IMR-90 (cell line): Measurements from ENCODE around the gene MRPL33. TPM values are rescaled to one million over a fixed set of nuclear protein-coding genes. Genes with fewer than 3 reads are reported as not detected.

Source experiments
- ATAC-seq: fragments of 200-7000 bp; cut with Tn5 transposase; 2 replicates; pipeline ENCODE4 v1.9.1; 2020; ENCODE audit warnings: low read depth, mild to moderate bottlenecking, moderate library complexity
- BruUV-seq: library from RNA; stranded (reverse); fragments of 400-500 nt; replicated peaks from 2 replicates; lab custom pipeline; 2021; lab: Mats Ljungman, UMichigan
- CTCF ChIA-PET: fragments of 300-600 bp; formaldehyde crosslinking; extraction: SDS; loops from one replicate; lab custom pipeline; 2021; ENCODE audit warnings: antibody characterized with exemption; lab: Yijun Ruan, JAX
- POLR2A ChIA-PET: fragments of 300-600 bp; sonication (Branson Sonifier 250); formaldehyde crosslinking; loops from one replicate; lab custom pipeline; 2022; ENCODE audit warnings: antibody characterized with exemption; ENCODE audit not compliant: unreplicated experiment; lab: Charles Lee
- DNase-seq: peaks from one replicate; pipeline ENCODE4 v3.0.0; 2013
- H2AFZ ChIP-seq: replicated peaks from 2 replicates; pipeline ENCODE3; 2013; ENCODE audit warnings: low read length, mild to moderate bottlenecking; ENCODE audit not compliant: poor library complexity
- H2AK5ac ChIP-seq: 2 replicates; pipeline ENCODE4 v1.6.1; 2013; ENCODE audit warnings: low read depth, low read length, inconsistent platforms
- H2AK9ac ChIP-seq: replicated peaks from 2 replicates; pipeline ENCODE3; 2013; ENCODE audit warnings: mild to moderate bottlenecking, low read depth, low read length, moderate library complexity; ENCODE audit not compliant: poor library complexity
- H2BK120ac ChIP-seq: 2 replicates; pipeline ENCODE4 v1.6.1; 2013; ENCODE audit warnings: low read depth, low read length, inconsistent platforms
- H2BK15ac ChIP-seq: 3 replicates; pipeline ENCODE4 v1.6.1; 2013; ENCODE audit warnings: low read depth, low read length, inconsistent platforms
- H2BK20ac ChIP-seq: 2 replicates; pipeline ENCODE4 v1.6.1; 2013; ENCODE audit warnings: low read depth, mild to moderate bottlenecking, inconsistent platforms, low read length, moderate library complexity
- H2BK5ac ChIP-seq: 2 replicates; pipeline ENCODE4 v1.6.1; 2013; ENCODE audit warnings: mild to moderate bottlenecking, low read depth, low read length, inconsistent platforms; ENCODE audit not compliant: poor library complexity, severe bottlenecking
- H3K14ac ChIP-seq: replicated peaks from 2 replicates; pipeline ENCODE4 v1.6.1; 2013; ENCODE audit warnings: low read depth, low read length, inconsistent platforms
- H3K18ac ChIP-seq: 2 replicates; pipeline ENCODE4 v1.6.1; 2013; ENCODE audit warnings: low read depth, low read length, control low read depth
- H3K23ac ChIP-seq: 2 replicates; pipeline ENCODE4 v1.6.1; 2013; ENCODE audit warnings: low read depth, low read length, inconsistent platforms
- H3K27ac ChIP-seq: 2 replicates; pipeline ENCODE4 v1.5.1; 2013; ENCODE audit warnings: mild to moderate bottlenecking, control low read depth, low read length; ENCODE audit not compliant: insufficient read depth
- H3K27me3 ChIP-seq: 2 replicates; pipeline ENCODE4 v1.6.1; 2013; ENCODE audit warnings: low read length; ENCODE audit not compliant: control insufficient read depth, insufficient read depth
- H3K36me3 ChIP-seq: 2 replicates; pipeline ENCODE4 v1.6.1; 2013; ENCODE audit warnings: low read length, mixed read lengths; ENCODE audit not compliant: control insufficient read depth, insufficient read depth
- H3K4ac ChIP-seq: 2 replicates; pipeline ENCODE4 v1.6.1; 2013; ENCODE audit warnings: low read depth, low read length, inconsistent platforms
- H3K4me1 ChIP-seq: 2 replicates; pipeline ENCODE4 v1.6.1; 2013; ENCODE audit warnings: low read length, mixed read lengths; ENCODE audit not compliant: control insufficient read depth, insufficient read depth
- H3K4me2 ChIP-seq: 2 replicates; pipeline ENCODE4 v1.6.1; 2013; ENCODE audit warnings: low read depth, mild to moderate bottlenecking, control low read depth, low read length, moderate library complexity
- H3K4me3 ChIP-seq: 2 replicates; pipeline ENCODE4 v1.5.1; 2013; ENCODE audit warnings: low read depth, mild to moderate bottlenecking, control low read depth, low read length, moderate library complexity; ENCODE audit not compliant: insufficient read depth
- H3K56ac ChIP-seq: 2 replicates; pipeline ENCODE4 v1.6.1; 2013; ENCODE audit warnings: low read length, inconsistent platforms; ENCODE audit not compliant: insufficient read depth; ENCODE audit errors: extremely low read depth
- H3K79me1 ChIP-seq, 2 experiments: 2 replicates each; pipeline ENCODE4 v1.6.1; 2013; ENCODE audit warnings: low read length in 2 of 2, inconsistent platforms in 1 of 2, low read depth in 1 of 2
- H3K9ac ChIP-seq: 2 replicates; pipeline ENCODE4 v1.6.1; 2013; ENCODE audit warnings: low read depth, low read length, control low read depth
- H3K9me1 ChIP-seq: 2 replicates; pipeline ENCODE4 v1.6.1; 2013; ENCODE audit warnings: low read length, inconsistent platforms; ENCODE audit not compliant: insufficient read depth
- H3K9me3 ChIP-seq: 2 replicates; pipeline ENCODE4 v1.6.1; 2013; ENCODE audit warnings: low read length; ENCODE audit not compliant: control insufficient read depth, insufficient read depth
- H4K20me1 ChIP-seq: 2 replicates; pipeline ENCODE4 v1.6.1; 2013; ENCODE audit warnings: low read length, inconsistent platforms; ENCODE audit not compliant: insufficient read depth
- H4K5ac ChIP-seq: 2 replicates; pipeline ENCODE4 v1.6.1; 2013; ENCODE audit warnings: mild to moderate bottlenecking, low read depth, low read length, control low read depth
- H4K8ac ChIP-seq, 2 experiments: 2 replicates each; pipeline ENCODE4 v1.6.1; 2013; ENCODE audit warnings: low read depth in 2 of 2, low read length in 2 of 2, control low read depth in 1 of 2, inconsistent platforms in 1 of 2
- H4K91ac ChIP-seq: 2 replicates; pipeline ENCODE4 v1.6.1; 2013; ENCODE audit warnings: low read depth, low read length, inconsistent platforms; ENCODE audit not compliant: insufficient read depth
- BHLHE40 ChIP-seq: fragments of 150-350 bp; IDR thresholded peaks from 2 replicates; pipeline ENCODE4 v1.6.1; 2016; ENCODE audit warnings: mild to moderate bottlenecking, low read depth, low read length
- MAZ ChIP-seq: IDR thresholded peaks from 2 replicates; pipeline ENCODE4 v1.6.1; 2012; ENCODE audit warnings: low read depth, mild to moderate bottlenecking, low read length, improper control_type of control experiment, moderate library complexity, borderline replicate concordance
- RAD21 ChIP-seq: IDR thresholded peaks from 2 replicates; pipeline ENCODE4 v1.6.1; 2012; ENCODE audit warnings: low read length, improper control_type of control experiment
- WGBS, 2 experiments: methylation state at CpG; one replicate each; pipeline versions ENCODE4 v1.1.5 to v1.1.7; 2013; ENCODE audit warnings: missing lambda C conversion rate in 2 of 2; ENCODE audit not compliant: insufficient read length in 1 of 2; ENCODE audit errors: extremely low coverage in 2 of 2; 5-methylcytosine and 5-hydroxymethylcytosine counted together
- dilution Hi-C: fragments of 300-500 bp; cut with HindIII; formaldehyde crosslinking; loops from one replicate; pipeline ENCODE4 v1.14.3; 2018; ENCODE audit warnings: low sequenced_read_pairs; ENCODE audit not compliant: unreplicated experiment
- in situ Hi-C: fragments of 300-500 bp; cut with MboI; formaldehyde crosslinking; loops from 3 replicates; pipeline ENCODE4 v1.14.3; 2019; ENCODE audit warnings: low sequenced_read_pairs, inconsistent platforms, mixed read lengths
- intact Hi-C: fragments of 100-400 bp; cut with micrococcal nuclease; formaldehyde crosslinking; loops from 2 replicates; pipeline ENCODE4 v1.10.0; 2022
- polyA plus RNA-seq, 3 experiments: library from polyadenylated mRNA; depleted of rRNA; stranded (reverse); fragments of >200 nt; gene quantifications; 2 replicates each; pipeline ENCODE4 v1.2.3, GENCODE V29; 2012; ENCODE audit warnings: low replicate concordance in 1 of 3
- total RNA-seq: library from RNA; depleted of rRNA; stranded (reverse); fragments of >200 nt; gene quantifications from 2 replicates; pipeline ENCODE4 v1.2.3, GENCODE V29; 2012; rRNA removed
- TF ChIP-seq, protein P1 (sequence below): fragments of 150-350 bp; IDR thresholded peaks from 2 replicates; pipeline ENCODE4 v1.6.1; 2016; ENCODE audit warnings: low read depth, mild to moderate bottlenecking, low read length, moderate library complexity, borderline replicate concordance

MRPL33 gene
- total and polyA plus RNA-seq, 2 of the 4 experiments (the other 2 are of a cell fraction): 13.3 to 101 TPM

DNA sequence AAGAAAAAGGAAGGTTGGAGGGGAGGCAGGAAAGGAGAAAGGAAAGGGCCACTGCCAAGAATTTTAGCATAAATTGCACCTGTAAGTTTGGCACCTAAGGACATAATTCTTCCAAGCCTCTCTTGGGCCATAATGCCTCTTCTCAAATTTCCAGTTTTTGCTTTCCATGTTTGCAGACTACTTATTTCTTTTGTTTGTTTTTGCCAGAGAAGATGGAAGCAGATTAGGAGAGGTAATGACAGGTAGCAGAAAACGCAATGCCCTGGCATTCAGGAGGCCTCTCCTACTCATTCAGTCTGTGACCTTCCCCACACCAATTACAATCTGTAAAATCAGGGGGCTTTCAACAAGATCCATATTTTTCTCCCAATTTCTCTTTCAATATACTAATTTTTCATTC is 56.8 kb downstream of the MRPL33 start:
- Histone ChIP-seq H2BK5ac (no peak overlapping the region), H2BK20ac (no peak overlapping the region), H4K20me1 (no peaks in the 10 kb centered on the region), H4K91ac (no peak overlapping the region), H2BK15ac (no peak overlapping the region), H3K4me3 (no peak overlapping the region), H3K18ac (no peak overlapping the region), H3K4me1 (no peaks in the 10 kb centered on the region; the same call in 1 of the 2 replicates), H3K9ac (no peak overlapping the region), H3K27ac (no peak overlapping the region), H3K56ac (no peak overlapping the region), H2AFZ (no peak overlapping the region), H2BK120ac (no peak overlapping the region), H2AK5ac (no peak overlapping the region), H3K36me3 (no peaks in the 10 kb centered on the region), H4K5ac (no peak overlapping the region), H3K4ac (no peak overlapping the region), H3K14ac (no peak overlapping the region), H4K8ac (no peak overlapping the region), H3K4me2 (no peak overlapping the region), H3K27me3 (no peaks in the 10 kb centered on the region), H3K9me3 (peaks cover 4% of the 10 kb centered on the region; the same call in 1 of the 2 replicates), H2AK9ac (no peak overlapping the region), H3K23ac (no peak overlapping the region), H3K9me1 (peaks cover 2% of the 10 kb centered on the region; the same call in 1 of the 2 replicates), H3K79me1 (no peaks in the 10 kb centered on the region)
- in situ Hi-C loops: no loop called here
- dilution Hi-C loops: no loop called here
- TF ChIP-seq, protein P1, sequence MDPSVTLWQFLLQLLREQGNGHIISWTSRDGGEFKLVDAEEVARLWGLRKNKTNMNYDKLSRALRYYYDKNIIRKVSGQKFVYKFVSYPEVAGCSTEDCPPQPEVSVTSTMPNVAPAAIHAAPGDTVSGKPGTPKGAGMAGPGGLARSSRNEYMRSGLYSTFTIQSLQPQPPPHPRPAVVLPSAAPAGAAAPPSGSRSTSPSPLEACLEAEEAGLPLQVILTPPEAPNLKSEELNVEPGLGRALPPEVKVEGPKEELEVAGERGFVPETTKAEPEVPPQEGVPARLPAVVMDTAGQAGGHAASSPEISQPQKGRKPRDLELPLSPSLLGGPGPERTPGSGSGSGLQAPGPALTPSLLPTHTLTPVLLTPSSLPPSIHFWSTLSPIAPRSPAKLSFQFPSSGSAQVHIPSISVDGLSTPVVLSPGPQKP: no peak
- no peak for TF ChIP-seq MAZ
- TF ChIP-seq RAD21: no peak
- no peak for TF ChIP-seq BHLHE40
- intact Hi-C loops: no loop called here
- ChIA-PET POLR2A (no interaction called here), CTCF (no interaction called here)
- DNase-seq: no peak
- ATAC-seq: no peak
- no TSS peak for BruUV-seq
- WGBS, 2 experiments: no CpG with 5 or more reads among the region's 1 CpG

Other genes starting within 250 kb of the MRPL33 start
- 32.2 and 56.5 TPM in 2 replicates for gene ZNF512, start 188.7 kb upstream of the MRPL33 start, total RNA-seq
- gene ZNF512, start 188.7 kb upstream of the MRPL33 start, polyA plus RNA-seq (2012; rRNA removed): 17.0 and 25.8 TPM in 2 replicates
- gene CCDC121, start 142.7 kb upstream of the MRPL33 start, total RNA-seq: 2.0 and 2.2 TPM in 2 replicates
- 0.65 and 0.67 TPM in 2 replicates for gene CCDC121, start 142.7 kb upstream of the MRPL33 start, polyA plus RNA-seq (2012; rRNA removed)
- 53.0 and 63.8 TPM in 2 replicates for gene GPN1, start 142.7 kb upstream of the MRPL33 start, total RNA-seq
- gene GPN1, start 142.7 kb upstream of the MRPL33 start, polyA plus RNA-seq (2012; rRNA removed): 34.9 and 37.8 TPM in 2 replicates
- gene SUPT7L, start 108.1 kb upstream of the MRPL33 start, total RNA-seq: 16.7 and 23.1 TPM in 2 replicates
- gene SUPT7L, start 108.1 kb upstream of the MRPL33 start, polyA plus RNA-seq (2012; rRNA removed): 31.3 and 33.4 TPM in 2 replicates
- 11.7 and 17.8 TPM in 2 replicates for gene SLC4A1AP, start 107.8 kb upstream of the MRPL33 start, total RNA-seq
- 13.3 and 13.6 TPM in 2 replicates for gene SLC4A1AP, start 107.8 kb upstream of the MRPL33 start, polyA plus RNA-seq (2012; rRNA removed)
- gene RBKS, start 118.7 kb downstream of the MRPL33 start, total RNA-seq: 0.83 and 1.1 TPM in 2 replicates
- 1.1 and 1.4 TPM in 2 replicates for gene RBKS, start 118.7 kb downstream of the MRPL33 start, polyA plus RNA-seq (2012; rRNA removed)
- 16.7 and 23.1 TPM in 2 replicates for gene BABAM2, start 119.0 kb downstream of the MRPL33 start, total RNA-seq
- gene BABAM2, start 119.0 kb downstream of the MRPL33 start, polyA plus RNA-seq (2012; rRNA removed): 20.3 and 20.9 TPM in 2 replicates